Measurements from ENCODE around the gene KCTD14.

DNA sequence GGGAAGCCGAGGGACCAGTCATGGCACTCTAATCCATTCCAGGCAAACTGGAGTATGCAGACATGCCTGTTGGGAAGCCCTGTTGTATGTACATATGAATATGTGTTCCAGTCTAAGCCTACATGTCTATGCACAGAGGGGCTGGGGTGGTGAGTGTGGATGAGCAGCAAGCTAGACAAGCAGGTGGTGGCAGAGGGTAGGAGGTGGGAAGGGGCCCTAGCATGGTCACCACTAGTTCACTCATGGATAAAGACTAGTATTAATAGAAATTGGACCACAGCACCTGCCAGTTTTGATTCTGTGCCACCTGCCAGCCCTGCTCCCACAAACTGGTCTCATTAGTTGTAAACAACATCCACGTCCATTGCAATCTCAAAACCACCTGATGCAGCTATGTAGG, 42.1 kb upstream of the KCTD14 start:
- no peak for TF ChIP-seq CTCF (IDR thresholded peaks at IDR 0.05)
- no peak for TF ChIP-seq POLR2AphosphoS5 (IDR thresholded peaks at IDR 0.05)
- no peak for TF ChIP-seq POLR2A (IDR thresholded peaks at IDR 0.05)
